ENCODE results near the gene ADGRG3. TPM values are rescaled to one million over a fixed set of nuclear protein-coding genes. Genes with fewer than 3 reads are reported as not detected.

Gene ADGRG3
- total and polyA plus RNA-seq, 10 of the 15 experiments (the other 5 are each of a cell fraction or from before 2014, with no cell fraction given), result 0.10 to 0.11 (median 0.10) TPM; not detected in 7

- TF ChIP-seq USF2 (IDR thresholded peaks at IDR 0.05; ENCODE audit: borderline replicate concordance, low read depth, low read length) (no peak), SREBF1 (IDR thresholded peaks at IDR 0.05; ENCODE audit: low read length) (no peak), YY1 (IDR thresholded peaks at IDR 0.05; ENCODE audit: low read depth, low read length) (no peak), CBFB (IDR thresholded peaks at IDR 0.05; ENCODE audit: low read depth) (no peak), ZBTB40 (IDR thresholded peaks at IDR 0.05; ENCODE audit: borderline replicate concordance) (no peak), KDM1A (IDR thresholded peaks at IDR 0.05; ENCODE audit: borderline replicate concordance) (no peak), PBX3 (IDR thresholded peaks at IDR 0.05; ENCODE audit: insufficient replicate concordance, low read depth, low read length) (no peak), SPI1 (IDR thresholded peaks at IDR 0.05; ENCODE audit: borderline replicate concordance, insufficient read depth, low read depth, low read length) (no peak)
Observed at GRCh38 chr16:57682809-57683635, 14.9 kb downstream of the ADGRG3 start (continued).
